GM19324 (cell line): ENCODE measurements around the gene MFSD2B.

Source experiments
- ATAC-seq: cut with Tn5 transposase; IDR thresholded peaks from one replicate; pipeline ENCODE4 v1.9.1; 2021; ENCODE audit warnings: mild to moderate bottlenecking, moderate library complexity; ENCODE audit not compliant: unreplicated experiment, low FRiP score

The MFSD2B gene

DNA sequence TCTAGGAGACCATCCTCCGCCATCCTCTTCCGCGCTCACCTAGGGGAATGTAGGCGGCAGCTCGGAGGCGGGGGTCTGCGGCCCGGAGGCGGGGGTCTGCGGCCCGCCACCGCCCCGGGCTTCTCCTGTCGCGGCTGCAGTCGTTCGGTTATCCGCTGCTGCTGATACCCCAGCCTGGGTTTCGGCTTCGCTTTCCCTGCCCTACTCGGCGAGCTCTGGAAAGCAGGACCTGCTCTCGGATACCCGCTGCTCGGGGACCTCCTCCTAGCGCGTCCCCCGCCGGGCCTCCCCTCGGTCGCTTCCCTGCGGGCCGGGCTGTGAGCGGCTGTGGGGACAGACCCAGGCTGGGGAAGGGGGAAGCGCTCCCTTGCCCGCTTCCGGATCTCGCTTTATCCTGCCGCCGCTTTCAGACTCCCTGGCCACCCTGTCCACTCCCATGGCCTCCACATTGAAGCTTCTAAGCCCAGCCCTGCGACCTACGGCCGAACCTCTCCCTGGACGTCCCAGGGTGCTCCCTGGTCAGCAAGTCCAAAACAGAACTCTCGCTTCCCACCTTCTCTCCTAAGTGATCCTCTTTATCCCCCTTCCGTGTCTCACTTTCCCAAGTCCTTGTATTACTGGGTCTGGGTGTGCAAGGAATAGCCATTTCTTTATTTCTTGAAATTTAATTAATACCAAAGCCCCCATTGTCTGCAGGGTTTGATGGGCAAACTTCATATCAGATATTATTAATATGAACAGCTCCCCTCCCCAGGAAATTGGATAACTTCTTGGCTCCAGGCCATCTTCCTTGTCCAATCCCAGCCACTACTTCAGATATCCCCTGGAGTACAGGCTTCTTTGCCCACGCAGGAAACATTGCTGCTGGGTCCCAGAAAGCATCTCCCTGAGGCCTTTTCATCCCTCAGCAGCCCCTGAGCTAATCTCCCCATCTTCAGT, 40.4 kb downstream of the MFSD2B start:
- no peak for ATAC-seq

DNA sequence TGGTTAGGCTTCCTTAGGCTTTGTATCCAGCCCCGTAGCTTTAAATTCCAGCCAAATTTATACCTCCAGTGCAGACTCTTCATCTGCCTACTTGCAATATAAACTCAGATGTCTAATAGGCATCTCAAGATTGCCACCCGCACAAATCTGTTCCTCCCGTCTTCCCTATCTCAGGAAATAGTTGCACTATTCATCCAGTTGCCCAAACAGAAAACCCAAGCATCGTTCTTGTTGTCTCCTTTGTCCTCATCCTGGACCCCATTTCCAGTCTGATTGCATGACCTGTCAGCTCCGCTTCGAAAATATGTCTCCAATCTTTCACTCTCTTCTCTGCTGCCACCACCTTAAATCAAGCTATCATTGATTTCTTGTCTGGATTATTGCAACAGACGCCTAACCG, 41.9 kb downstream of the MFSD2B start:
- ATAC-seq: no peak

DNA sequence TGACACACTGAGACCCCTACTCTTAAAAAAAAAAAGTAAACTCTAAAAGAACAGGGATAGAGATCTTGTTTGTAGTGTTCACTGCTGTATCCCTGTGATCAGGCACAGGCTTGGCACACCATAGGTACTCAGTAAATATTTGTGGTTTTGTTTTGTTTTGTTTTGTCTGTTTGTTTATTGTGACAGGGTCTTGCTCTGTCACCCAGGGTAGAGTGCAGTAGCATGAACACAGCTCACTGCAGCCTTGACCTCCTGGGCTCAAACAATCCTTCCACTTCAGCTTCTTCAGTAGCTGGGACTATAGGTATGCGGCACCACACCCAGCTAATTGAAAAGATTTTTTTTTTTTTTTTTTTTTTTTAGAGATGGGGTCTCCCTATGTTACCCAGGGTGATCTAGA, 43.1 kb downstream of the MFSD2B start:
- ATAC-seq: no peak

DNA sequence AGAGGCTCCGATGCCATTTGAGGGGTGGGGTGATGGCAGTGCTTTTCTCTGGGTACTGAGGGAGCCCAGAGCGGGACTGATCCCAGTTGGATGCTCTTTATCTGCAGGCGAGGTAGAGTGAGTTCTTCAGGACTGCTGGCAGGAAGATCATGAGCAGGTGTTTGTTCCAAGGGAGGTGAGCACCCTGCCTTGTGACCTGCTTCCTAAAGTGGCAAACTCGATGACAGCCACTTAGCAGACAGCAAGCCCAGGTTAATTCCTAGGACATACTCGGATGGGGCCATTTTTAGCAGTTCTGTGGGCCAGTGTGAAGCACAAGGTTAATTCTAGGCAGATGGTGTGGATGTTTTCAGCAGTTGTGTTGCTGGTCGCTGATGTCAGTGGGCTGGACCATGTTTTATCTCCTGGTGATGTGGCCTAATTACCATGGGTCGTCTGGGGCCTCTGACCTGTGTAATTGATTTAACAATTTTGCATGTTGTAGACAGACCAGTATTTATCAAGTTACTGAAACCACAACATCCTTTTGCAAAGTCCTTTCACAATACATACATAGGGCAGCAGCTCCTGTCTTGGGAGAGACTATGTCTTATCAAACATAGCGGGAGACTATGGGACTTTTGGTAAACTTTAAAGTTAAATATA, 44.6 kb downstream of the MFSD2B start:
- no peak for ATAC-seq

DNA sequence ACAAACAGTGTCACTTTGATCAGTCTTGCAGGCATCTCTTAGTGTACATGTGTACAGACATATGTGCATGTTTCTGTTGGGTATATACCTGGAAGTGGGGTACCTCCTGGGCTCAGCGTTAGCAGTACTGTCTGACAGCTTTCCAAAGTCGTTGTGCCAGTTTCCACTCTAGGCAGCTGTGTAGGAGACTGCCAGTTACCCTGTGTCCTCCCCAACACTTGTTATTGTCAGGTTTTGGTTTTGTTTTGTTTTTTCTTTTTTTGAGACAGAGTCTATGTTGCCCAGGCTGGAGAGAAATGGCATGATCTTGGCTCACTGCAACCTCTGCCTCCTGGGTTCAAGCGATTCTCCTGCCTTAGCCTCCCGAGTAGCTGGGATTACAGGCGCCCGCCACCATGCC, 45.9 kb downstream of the MFSD2B start:
- no peak for ATAC-seq

DNA sequence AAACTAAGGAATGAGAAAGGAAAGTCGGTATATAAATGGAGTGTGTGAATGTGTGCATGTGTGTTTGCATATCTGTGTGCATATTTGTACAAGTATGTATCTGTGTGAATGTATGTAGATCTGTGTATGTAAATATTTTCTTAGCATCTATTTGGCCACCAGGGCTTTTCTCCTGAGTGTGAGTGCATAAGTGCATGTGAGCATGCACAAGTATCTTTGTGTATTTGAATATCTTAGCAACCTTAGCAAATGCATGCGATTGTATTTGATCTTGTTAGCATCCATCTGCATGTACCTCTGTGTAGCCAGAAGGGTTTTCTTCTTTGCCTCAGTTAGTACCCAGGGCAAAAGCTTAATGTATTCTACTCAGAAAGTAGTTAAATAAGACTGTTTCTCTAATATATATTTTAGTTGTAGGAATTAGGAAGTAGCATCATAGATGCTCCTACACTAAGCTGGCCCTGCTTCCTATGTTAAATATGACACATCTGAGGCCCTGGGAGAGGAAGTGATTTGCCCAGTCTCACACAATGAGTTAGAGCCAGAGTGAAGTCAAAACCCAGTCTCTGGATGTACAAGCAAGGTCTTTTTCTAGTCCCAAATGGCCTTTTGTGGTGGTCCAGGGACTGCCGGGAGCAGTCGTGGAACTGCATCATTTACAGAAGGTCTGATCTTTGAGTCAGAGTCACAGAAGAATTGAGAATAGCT, 48.8 kb downstream of the MFSD2B start:
- no peak for ATAC-seq

DNA sequence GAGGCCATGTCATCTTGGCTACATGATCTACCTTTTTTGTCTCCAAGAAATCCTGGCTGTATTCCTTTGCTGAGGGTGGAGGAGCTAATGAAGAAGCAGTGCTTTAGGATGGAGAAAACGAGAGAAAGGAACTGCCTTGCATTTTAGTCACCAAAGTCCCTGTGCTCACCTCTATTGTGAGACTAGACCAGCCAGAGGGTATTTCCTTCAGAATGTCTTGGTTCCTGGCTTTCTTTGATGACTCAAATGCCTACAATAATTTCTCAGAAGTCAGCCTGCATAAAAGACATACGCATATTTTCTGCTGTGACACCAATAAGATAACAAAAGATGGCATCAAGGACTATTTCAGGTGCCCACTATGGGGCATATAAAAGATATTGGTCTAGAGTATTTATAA, 55.5 kb downstream of the MFSD2B start:
- ATAC-seq: no peak

DNA sequence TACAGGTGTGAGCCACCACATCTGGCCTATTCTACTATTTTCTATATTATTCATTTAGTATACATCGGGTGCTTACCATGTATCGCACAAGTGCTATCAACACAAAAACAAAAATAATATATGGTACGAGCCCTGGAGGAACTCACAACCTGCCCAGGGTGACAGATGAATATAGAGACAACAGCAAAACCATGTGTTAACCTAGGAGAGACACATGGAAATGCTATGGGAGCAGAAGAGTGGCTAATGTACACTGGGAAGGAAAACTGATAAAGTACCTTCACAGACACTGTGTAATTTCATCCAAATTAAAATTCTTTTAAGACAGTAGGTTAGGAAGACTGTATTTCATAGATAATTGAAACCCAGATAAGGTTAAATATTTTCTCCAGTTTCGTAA, 62.4 kb downstream of the MFSD2B start:
- no peak for ATAC-seq

DNA sequence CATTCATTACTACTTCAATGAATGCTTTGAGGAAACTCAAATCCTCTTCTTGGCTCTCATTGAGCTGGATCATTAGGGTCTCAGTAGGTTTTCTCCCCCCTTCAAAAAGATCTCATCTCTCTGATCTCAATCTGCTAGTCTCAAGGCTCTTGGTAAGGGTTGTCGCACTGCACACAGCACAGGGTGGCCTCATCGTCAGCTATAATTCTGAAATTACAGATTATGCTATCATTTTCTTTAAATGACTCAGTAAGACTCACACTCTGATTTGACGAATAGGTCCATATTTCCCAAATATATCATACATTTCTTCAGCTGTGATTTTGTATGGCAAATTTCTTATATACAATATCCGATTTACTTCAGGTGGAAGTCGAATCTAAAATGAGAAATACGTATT, 63.9 kb downstream of the MFSD2B start:
- no peak for ATAC-seq

DNA sequence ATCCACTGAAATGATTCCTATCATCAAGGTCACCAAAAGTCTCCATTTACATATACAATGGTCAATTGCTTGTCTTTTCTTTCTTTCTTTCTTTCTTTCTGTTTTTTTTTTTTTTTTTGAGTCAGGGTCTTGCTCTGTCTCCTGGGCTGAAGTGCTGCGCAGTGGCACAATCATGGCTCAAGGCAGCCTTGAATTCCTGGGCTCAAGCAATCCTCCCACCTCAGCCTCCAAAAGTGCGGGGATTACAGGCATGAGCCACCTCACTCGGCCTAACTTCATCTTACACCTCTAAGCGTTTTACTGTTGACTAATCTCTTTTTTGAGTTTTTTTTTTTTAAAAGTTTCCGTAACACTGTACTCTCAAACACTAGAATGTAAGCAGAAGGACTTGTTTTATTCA, 65.4 kb downstream of the MFSD2B start:
- no peak for ATAC-seq
